ENCODE results near the gene AGBL3. TPM values are rescaled to one million over a fixed set of nuclear protein-coding genes. Genes with fewer than 3 reads are reported as not detected.
A peak's percentile ranks its signal among the peaks of the same experiment; 100 is the strongest.

AGBL3 gene
- 1.5 TPM for total RNA-seq
- long read RNA-seq, partial matches to known transcripts = 1 of 5 reads
- long read RNA-seq, other reads (novel, unspliced or antisense) = 4 of 5 reads

DNA sequence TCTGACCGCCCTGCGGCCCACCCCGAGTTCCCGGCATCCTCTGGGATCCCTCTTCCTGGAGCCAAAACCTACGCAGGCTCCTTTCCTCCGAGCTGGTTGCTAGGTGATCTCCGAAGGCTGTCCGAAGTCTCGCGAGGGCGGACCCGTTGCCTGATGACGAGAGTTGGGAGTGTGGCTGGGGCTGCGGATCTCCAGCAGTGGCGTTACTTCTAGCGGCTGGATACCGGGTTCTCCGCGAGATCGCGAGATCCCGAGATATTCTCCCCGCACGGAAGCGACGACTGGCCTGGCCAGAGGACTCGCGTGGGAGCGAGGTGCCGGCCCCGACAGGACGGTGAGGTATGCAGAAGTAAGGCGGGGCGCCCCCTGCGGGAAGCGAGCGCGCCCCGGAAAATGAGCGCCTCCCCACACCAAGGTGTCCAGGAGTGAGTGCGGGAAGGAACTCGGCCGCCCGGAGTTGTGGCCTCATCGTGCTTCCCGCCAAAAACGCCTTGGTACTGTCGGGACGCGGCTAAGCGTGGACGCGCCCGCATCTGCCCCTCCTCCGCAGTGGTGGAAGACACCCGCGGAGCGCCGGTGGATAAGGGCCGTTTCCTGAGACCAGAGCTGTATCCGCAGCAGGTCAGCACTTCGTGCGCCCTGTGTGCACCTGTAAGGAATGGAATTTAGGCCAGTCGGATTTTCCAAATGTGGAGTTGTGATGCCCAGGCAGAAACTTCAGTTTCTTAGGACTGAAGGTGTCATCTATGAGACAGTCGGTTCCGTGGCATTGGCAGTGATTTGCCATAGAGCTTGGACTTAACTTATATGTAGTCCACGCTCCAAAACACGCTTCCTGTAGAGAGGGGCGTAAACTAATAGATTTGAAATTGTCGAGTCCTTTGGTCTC, at the start of gene AGBL3:
AGBL3 (plus strand) TSS at position 146 of the 889 bp plus-strand sequence. CDS start 1,426 bp downstream, outside the sequence.
- DNase-seq = peak; percentile 97
- TF ChIP-seq, protein P1, sequence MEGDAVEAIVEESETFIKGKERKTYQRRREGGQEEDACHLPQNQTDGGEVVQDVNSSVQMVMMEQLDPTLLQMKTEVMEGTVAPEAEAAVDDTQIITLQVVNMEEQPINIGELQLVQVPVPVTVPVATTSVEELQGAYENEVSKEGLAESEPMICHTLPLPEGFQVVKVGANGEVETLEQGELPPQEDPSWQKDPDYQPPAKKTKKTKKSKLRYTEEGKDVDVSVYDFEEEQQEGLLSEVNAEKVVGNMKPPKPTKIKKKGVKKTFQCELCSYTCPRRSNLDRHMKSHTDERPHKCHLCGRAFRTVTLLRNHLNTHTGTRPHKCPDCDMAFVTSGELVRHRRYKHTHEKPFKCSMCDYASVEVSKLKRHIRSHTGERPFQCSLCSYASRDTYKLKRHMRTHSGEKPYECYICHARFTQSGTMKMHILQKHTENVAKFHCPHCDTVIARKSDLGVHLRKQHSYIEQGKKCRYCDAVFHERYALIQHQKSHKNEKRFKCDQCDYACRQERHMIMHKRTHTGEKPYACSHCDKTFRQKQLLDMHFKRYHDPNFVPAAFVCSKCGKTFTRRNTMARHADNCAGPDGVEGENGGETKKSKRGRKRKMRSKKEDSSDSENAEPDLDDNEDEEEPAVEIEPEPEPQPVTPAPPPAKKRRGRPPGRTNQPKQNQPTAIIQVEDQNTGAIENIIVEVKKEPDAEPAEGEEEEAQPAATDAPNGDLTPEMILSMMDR (IDR thresholded peaks at IDR 0.05; ENCODE audit: borderline replicate concordance) = peak; percentile 72
- Histone ChIP-seq H3K27me3 (ENCODE audit: low read depth) (no peaks in the 10 kb centered on the region), H3K36me3 (no peaks in the 10 kb centered on the region), H3K4me3 (peak within 1 kb of the TSS; percentile 74), H3K27ac (replicated peaks) (peak within 1 kb of the TSS; percentile 92), H3K4me1 (peaks cover 35% of the 10 kb centered on the region), H3K9me3 (replicated peaks) (peaks cover under 1% of the 10 kb centered on the region)
- intact Hi-C loops (cut with micrococcal nuclease) = loop anchor here (10.0 kb wide), 2 partner anchors 158 to 188 kb away; partner anchors contain the start of genes CYREN and TMEM140

DNA sequence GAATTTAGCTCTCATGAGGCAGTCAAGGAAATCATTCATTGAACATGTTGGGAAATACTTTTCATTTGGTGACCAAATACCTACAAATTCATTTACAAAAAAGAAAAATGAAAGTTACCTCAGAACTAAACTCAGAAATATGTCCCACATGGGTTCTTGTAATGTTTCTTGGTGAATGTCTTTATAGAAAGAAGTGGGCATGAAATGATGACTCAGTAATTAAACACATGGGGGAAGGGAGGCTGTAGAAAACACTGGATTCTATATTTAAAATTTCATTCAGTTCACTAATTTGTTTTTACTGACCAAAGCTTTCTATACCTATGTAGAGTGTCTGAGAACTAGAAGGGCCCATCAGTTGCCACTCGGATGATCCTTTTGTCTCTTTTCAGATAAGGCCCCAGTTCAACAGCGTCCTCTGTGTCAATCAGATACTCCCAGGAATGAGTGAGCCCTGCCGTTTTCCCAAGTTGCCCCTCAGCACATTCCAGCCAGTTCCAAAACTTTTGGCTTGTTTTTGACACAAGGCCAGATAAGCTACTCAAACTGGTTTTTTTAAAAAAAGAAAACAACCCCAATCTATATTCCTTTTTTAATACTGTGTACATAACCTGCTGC, 49.3 kb upstream of the AGBL3 start:
- H3K36me3 ChIP-seq = peaks cover 52% of the 10 kb centered on the region
- no peaks in the 10 kb centered on the region for H3K9me3 ChIP-seq (replicated peaks)
- H3K4me1 ChIP-seq = peaks cover 79% of the 10 kb centered on the region
- no peaks in the 10 kb centered on the region for H3K27me3 ChIP-seq (ENCODE audit: low read depth)
- TF ChIP-seq, protein P1 (IDR thresholded peaks at IDR 0.05; ENCODE audit: borderline replicate concordance) = no peak
- peak overlapping the region; percentile 37 for H3K27ac ChIP-seq (replicated peaks)
- no peak overlapping the region for H3K4me3 ChIP-seq
- DNase-seq = no peak
- intact Hi-C loops (cut with micrococcal nuclease) = no loop called here

DNA sequence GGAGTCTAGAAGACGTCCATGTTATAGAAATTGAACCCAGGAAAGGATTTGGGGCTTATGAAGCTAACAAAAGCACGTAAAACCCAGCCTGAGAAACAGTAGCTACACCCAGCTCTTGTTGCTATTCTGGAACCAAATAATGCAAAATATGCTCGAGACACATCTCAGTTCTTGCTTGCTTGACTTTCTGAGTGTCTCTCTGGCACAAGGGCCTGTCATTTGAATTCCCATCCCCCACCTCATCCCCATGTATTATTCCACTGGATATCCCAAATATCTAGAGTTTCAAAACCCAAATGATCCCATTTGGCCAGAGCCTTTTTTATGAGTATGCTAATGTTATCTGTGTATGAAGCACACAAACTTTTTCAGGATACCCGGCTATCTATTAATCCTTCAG, 48.2 kb upstream of the AGBL3 start:
- Histone ChIP-seq H3K27ac (replicated peaks) (peak overlapping the region; percentile 37), H3K4me1 (peaks cover 68% of the 10 kb centered on the region), H3K27me3 (ENCODE audit: low read depth) (no peaks in the 10 kb centered on the region), H3K9me3 (replicated peaks) (no peaks in the 10 kb centered on the region), H3K4me3 (no peak overlapping the region), H3K36me3 (peaks cover 56% of the 10 kb centered on the region)
- TF ChIP-seq, protein P1 (IDR thresholded peaks at IDR 0.05; ENCODE audit: borderline replicate concordance) = no peak
- DNase-seq = no peak
- intact Hi-C loops (cut with micrococcal nuclease) = no loop called here

DNA sequence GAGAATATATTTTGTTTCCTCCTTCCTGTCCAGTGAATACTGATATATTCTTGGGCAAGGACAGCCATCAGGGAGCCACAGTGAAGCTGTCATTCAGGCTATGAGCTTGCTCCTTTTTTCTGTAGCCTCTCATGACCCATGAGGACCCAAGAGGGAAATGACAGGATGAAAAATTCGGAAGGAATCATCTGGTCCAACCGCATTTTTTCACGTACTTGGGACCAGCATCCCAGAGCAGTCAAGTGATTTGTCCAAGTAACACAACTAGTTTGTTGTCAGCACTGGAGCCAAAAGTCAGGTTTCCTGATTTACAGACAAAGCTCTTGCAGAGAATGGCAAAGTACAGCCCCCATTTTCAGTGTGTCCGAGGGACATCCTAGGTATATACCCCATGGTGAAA, 47.2 kb upstream of the AGBL3 start:
- intact Hi-C loops (cut with micrococcal nuclease) = no loop called here
- peaks cover 58% of the 10 kb centered on the region for H3K4me1 ChIP-seq
- H3K9me3 ChIP-seq (replicated peaks) = no peaks in the 10 kb centered on the region
- H3K4me3 ChIP-seq = no peak overlapping the region
- no peak for DNase-seq
- peak overlapping the region; percentile 31 for H3K27ac ChIP-seq (replicated peaks)
- H3K36me3 ChIP-seq = peaks cover 46% of the 10 kb centered on the region
- TF ChIP-seq, protein P1 (IDR thresholded peaks at IDR 0.05; ENCODE audit: borderline replicate concordance) = no peak
- no peaks in the 10 kb centered on the region for H3K27me3 ChIP-seq (ENCODE audit: low read depth)

DNA sequence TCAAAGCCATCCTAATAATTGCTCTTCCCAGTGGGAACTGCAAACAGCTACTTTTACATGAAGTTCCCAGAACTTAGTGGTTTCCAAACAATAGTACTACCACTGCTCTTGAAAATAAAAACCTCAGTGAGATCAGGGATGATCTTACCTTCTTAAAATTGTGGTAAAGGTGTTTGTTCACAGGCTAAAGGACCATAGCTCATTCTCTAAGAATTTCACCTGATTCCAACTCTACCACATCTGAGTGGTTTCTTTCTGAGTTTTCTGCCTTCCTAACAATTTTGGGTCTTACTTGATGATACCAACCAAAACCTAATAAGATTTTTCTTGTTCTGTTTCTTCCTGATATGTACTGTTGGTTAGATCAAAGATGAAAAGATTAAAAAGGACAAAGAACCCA, 45.6 kb upstream of the AGBL3 start:
- intact Hi-C loops (cut with micrococcal nuclease) = no loop called here
- no peak for DNase-seq
- Histone ChIP-seq H3K27me3 (ENCODE audit: low read depth) (no peaks in the 10 kb centered on the region), H3K4me3 (no peak overlapping the region), H3K36me3 (peaks cover 38% of the 10 kb centered on the region), H3K4me1 (peaks cover 44% of the 10 kb centered on the region), H3K9me3 (replicated peaks) (no peaks in the 10 kb centered on the region), H3K27ac (replicated peaks) (peak overlapping the region; percentile 21)
- TF ChIP-seq, protein P1 (IDR thresholded peaks at IDR 0.05; ENCODE audit: borderline replicate concordance) = no peak
